Measurements from ENCODE around the gene PKHD1.

The PKHD1 gene

DNA sequence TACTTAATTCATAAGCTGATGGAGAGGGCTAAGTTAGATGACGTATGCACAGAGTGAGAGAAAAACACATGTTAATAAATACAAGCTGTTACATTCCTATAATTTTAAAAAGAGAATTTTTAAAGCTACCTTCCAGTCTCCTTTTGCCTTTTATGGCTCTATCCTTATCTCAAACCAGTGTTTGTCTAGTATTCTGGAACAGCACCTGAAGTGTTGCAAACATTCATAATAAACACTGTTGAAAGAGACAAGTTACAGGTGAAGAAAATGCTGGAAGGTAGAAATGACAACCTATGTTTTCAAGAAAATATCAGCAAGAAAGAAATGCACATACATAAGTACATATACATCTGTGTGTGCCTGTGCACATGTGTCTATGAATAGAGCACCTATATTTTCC, 409.1 kb downstream of the PKHD1 start:
- H3K4me3 ChIP-seq (ENCODE audit: low read depth, low read length), result no peak overlapping the region
- no peak for DNase-seq (ENCODE audit: low read depth)
- TF ChIP-seq, protein P1, sequence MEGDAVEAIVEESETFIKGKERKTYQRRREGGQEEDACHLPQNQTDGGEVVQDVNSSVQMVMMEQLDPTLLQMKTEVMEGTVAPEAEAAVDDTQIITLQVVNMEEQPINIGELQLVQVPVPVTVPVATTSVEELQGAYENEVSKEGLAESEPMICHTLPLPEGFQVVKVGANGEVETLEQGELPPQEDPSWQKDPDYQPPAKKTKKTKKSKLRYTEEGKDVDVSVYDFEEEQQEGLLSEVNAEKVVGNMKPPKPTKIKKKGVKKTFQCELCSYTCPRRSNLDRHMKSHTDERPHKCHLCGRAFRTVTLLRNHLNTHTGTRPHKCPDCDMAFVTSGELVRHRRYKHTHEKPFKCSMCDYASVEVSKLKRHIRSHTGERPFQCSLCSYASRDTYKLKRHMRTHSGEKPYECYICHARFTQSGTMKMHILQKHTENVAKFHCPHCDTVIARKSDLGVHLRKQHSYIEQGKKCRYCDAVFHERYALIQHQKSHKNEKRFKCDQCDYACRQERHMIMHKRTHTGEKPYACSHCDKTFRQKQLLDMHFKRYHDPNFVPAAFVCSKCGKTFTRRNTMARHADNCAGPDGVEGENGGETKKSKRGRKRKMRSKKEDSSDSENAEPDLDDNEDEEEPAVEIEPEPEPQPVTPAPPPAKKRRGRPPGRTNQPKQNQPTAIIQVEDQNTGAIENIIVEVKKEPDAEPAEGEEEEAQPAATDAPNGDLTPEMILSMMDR (IDR thresholded peaks at IDR 0.05; ENCODE audit: low read depth, low read length), result no peak

- DNase-seq (ENCODE audit: low read depth), result no peak
- H3K4me3 ChIP-seq (ENCODE audit: low read depth, low read length), result no peak overlapping the region
- TF ChIP-seq, protein P1 (IDR thresholded peaks at IDR 0.05; ENCODE audit: low read depth, low read length), result no peak
- TF ChIP-seq, protein P2, sequence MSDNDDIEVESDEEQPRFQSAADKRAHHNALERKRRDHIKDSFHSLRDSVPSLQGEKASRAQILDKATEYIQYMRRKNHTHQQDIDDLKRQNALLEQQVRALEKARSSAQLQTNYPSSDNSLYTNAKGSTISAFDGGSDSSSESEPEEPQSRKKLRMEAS (IDR thresholded peaks at IDR 0.05; ENCODE audit: low read depth, low read length), result no peak
- no peak for TF ChIP-seq POLR2A (IDR thresholded peaks at IDR 0.05; ENCODE audit: extremely low read depth, insufficient read length)
- TF ChIP-seq MYC (IDR thresholded peaks at IDR 0.05; ENCODE audit: low read depth, low read length), result no peak
Observed at GRCh38 chr6:51675922-51676275, 411.5 kb downstream of the PKHD1 start.

- TF ChIP-seq MYC (IDR thresholded peaks at IDR 0.05; ENCODE audit: low read depth, low read length) (no peak), POLR2A (IDR thresholded peaks at IDR 0.05; ENCODE audit: extremely low read depth, insufficient read length) (no peak)
- TF ChIP-seq, protein P1 (IDR thresholded peaks at IDR 0.05; ENCODE audit: low read depth, low read length), result no peak
- TF ChIP-seq, protein P2 (IDR thresholded peaks at IDR 0.05; ENCODE audit: low read depth, low read length), result no peak
- H3K4me3 ChIP-seq (ENCODE audit: low read depth, low read length), result no peak overlapping the region
- no peak for DNase-seq (ENCODE audit: low read depth)
Observed at GRCh38 chr6:51675020-51675921, 412.1 kb downstream of the PKHD1 start.

- DNase-seq (ENCODE audit: low read depth), result no peak
- TF ChIP-seq, protein P1 (IDR thresholded peaks at IDR 0.05; ENCODE audit: low read depth, low read length), result no peak
- no peak for TF ChIP-seq POLR2A (IDR thresholded peaks at IDR 0.05; ENCODE audit: extremely low read depth, insufficient read length)
- TF ChIP-seq, protein P2 (IDR thresholded peaks at IDR 0.05; ENCODE audit: low read depth, low read length), result no peak
- no peak for TF ChIP-seq MYC (IDR thresholded peaks at IDR 0.05; ENCODE audit: low read depth, low read length)
Observed at GRCh38 chr6:51663525-51663924, 423.9 kb downstream of the PKHD1 start.

DNA sequence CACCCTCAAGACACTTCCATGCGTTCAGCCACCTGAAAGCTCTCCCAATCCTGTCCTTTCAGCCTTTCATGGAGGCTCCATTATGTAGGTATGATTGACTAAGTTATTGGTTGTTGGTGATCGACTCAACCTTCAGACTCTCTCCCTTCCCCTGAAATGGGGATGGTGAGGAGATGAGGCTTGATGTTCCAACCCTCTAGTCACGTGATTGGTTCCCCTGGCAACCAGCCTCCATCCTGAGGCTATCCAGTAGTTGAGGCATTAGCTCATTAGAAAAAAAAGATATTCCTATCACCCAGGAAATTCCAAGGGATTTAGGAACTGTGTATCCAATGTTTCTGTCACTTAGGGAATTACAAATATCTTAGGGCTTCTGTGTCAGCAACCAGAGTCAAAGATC, 426.6 kb downstream of the PKHD1 start:
- TF ChIP-seq POLR2A (IDR thresholded peaks at IDR 0.05; ENCODE audit: extremely low read depth, insufficient read length) (no peak), MYC (IDR thresholded peaks at IDR 0.05; ENCODE audit: low read depth, low read length) (no peak)
- TF ChIP-seq, protein P2 (IDR thresholded peaks at IDR 0.05; ENCODE audit: low read depth, low read length), result no peak
- TF ChIP-seq, protein P1 (IDR thresholded peaks at IDR 0.05; ENCODE audit: low read depth, low read length), result no peak
- no peak for DNase-seq (ENCODE audit: low read depth)
- no peak overlapping the region for H3K4me3 ChIP-seq (ENCODE audit: low read depth, low read length)

More at GRCh38 chr6:51663525-51663924, 423.9 kb downstream of the PKHD1 start:
- no peak overlapping the region for H3K4me3 ChIP-seq (ENCODE audit: low read depth, low read length)
